Gastrocnemius medialis (tissue), 4 donors: Measurements from ENCODE around the gene SP6.

ENCODE experiments used
- POLR2A ChIP-seq, 2 donors: fragments of 450-650 bp; IDR thresholded peaks; one replicate each; pipeline ENCODE4 v1.6.1; 2017; ENCODE audit warnings: antibody characterized with exemption in 2 of 2, mild to moderate bottlenecking in 2 of 2, moderate library complexity in 2 of 2
- TF ChIP-seq, protein P1 (sequence below), 5 experiments: fragments of 450-650 bp in 3 of 5; fragments of 200-600 bp in 2 of 5; sonication (generic) in 2 of 5; IDR thresholded peaks in 4 of 5; conservative IDR thresholded peaks in 1 of 5; 1 replicate in 4 of 5; 2 replicates in 1 of 5; pipeline ENCODE4 v1.5.1; 2016 to 2019; ENCODE audit warnings: antibody characterized with exemption in 5 of 5, mild to moderate bottlenecking in 3 of 5, moderate library complexity in 3 of 5

DNA sequence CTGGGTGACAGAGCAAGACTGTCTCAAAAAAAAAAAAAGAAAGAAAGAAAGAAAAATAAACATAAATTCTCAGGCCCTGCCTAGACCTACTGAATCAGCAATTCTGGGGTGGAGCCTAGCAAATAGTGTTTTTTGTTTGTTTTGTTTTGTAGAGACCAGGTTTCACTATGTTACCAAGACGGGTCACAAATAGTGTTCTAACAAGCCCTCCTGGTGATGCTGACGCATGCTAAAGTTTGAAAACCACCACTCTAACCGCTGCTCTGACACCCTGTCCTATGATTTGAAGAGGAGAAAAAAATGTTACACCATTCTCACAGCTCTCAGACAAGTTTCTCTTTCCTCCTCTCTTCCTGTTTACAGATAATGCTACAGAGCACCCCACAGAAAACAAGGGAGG is 21.1 kb downstream of the SP6 start:
- TF ChIP-seq, protein P1, sequence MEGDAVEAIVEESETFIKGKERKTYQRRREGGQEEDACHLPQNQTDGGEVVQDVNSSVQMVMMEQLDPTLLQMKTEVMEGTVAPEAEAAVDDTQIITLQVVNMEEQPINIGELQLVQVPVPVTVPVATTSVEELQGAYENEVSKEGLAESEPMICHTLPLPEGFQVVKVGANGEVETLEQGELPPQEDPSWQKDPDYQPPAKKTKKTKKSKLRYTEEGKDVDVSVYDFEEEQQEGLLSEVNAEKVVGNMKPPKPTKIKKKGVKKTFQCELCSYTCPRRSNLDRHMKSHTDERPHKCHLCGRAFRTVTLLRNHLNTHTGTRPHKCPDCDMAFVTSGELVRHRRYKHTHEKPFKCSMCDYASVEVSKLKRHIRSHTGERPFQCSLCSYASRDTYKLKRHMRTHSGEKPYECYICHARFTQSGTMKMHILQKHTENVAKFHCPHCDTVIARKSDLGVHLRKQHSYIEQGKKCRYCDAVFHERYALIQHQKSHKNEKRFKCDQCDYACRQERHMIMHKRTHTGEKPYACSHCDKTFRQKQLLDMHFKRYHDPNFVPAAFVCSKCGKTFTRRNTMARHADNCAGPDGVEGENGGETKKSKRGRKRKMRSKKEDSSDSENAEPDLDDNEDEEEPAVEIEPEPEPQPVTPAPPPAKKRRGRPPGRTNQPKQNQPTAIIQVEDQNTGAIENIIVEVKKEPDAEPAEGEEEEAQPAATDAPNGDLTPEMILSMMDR (IDR thresholded peaks at IDR 0.05 in 4 of 5, conservative IDR thresholded peaks at IDR 0.05 in 1 of 5), result no peak
- TF ChIP-seq POLR2A (IDR thresholded peaks at IDR 0.05), result no peak
